SJSA1 (cell line): ENCODE results near the gene CDC20. TPM values are rescaled to one million over a fixed set of nuclear protein-coding genes. Genes with fewer than 3 reads are reported as not detected.

Experiments used
- DNase-seq, 2 experiments: peaks; one replicate each; pipeline ENCODE4 v3.0.0-alpha.2; 2015 to 2020; ENCODE audit warnings: low spot score in 2 of 2, low read depth in 1 of 2
- H3K27ac ChIP-seq: fragments of 250-450 bp; sonication (Bioruptor Pico); 2 replicates; pipeline ENCODE4 v1.5.1; 2020; ENCODE audit warnings: mild to moderate bottlenecking, moderate library complexity
- H3K27me3 ChIP-seq: fragments of 250-450 bp; sonication (Bioruptor Pico); replicated peaks from 2 replicates; pipeline ENCODE4 v1.5.1; 2020; ENCODE audit warnings: mild to moderate bottlenecking, moderate library complexity
- H3K36me3 ChIP-seq: fragments of 250-450 bp; sonication (Bioruptor Pico); 2 replicates; pipeline ENCODE4 v1.5.1; 2020; ENCODE audit warnings: mild to moderate bottlenecking
- H3K4me1 ChIP-seq: fragments of 250-450 bp; sonication (Bioruptor Pico); replicated peaks from 2 replicates; pipeline ENCODE4 v1.6.1; 2021; ENCODE audit warnings: mild to moderate bottlenecking
- H3K4me3 ChIP-seq: fragments of 250-450 bp; sonication (Bioruptor Pico); 2 replicates; pipeline ENCODE4 v1.5.1; 2020; ENCODE audit warnings: mild to moderate bottlenecking
- H3K9me3 ChIP-seq: fragments of 250-450 bp; sonication (Bioruptor Pico); replicated peaks from 2 replicates; pipeline ENCODE4 v1.5.1; 2020; ENCODE audit warnings: mild to moderate bottlenecking
- total RNA-seq: library from RNA; depleted of rRNA; stranded (reverse); fragments of >200 nt; shearing (Covaris generic); gene quantifications from 2 replicates; pipeline ENCODE4 v1.2.3, GENCODE V29; 2014

Gene CDC20
- total RNA-seq, 1 experiment from 2014 or later, result 257 TPM

DNA sequence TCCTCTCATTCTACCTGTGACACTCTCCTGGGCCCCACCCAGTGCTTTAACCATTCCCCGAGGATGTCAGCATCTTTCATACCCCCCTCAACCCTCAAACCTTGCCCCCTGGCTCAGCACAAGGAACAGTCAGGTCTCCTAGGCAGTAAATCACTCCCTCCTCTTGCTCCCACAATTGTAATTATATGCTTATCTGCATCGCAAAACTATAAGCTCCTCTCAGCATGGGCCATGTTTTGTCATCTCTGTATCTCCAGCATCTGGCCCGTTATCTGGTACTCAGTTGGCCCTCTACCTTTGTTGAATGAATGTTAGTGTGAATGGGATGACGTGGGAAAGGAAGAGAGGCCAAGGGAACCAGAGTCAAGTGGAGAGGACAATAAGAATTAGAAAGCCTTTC, 11.8 kb downstream of the CDC20 start:
- Histone ChIP-seq H3K36me3 (peaks cover 42% of the 10 kb centered on the region), H3K4me1 (peaks cover 42% of the 10 kb centered on the region), H3K27ac (no peak overlapping the region), H3K4me3 (no peak overlapping the region), H3K27me3 (no peaks in the 10 kb centered on the region), H3K9me3 (0 out of 2 replicates have a peak, but pooled peaks cover 3% of the 10 kb centered on the region)
- DNase-seq, result no peak

DNA sequence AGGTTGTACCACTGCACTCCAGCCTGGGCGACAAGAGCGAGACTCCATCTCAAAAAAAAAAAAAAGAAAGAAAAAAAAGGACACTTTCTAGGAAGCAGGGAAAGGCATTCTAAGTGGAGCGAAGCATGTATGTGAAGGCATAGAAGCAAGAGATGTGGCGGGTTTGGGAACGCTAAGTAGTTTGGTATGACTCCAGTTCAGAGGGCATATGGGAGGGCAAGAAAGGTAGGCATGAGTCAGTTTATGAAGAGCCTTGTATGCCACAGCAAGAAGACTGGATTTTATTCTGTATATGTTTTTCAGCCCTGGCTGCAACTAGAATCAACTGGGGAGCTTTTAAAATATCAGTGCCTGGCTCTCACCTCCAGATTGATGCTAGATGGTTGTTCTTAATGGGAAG, 13.4 kb downstream of the CDC20 start:
- DNase-seq, result no peak
- Histone ChIP-seq H3K9me3 (0 out of 2 replicates have a peak, but pooled peaks cover 3% of the 10 kb centered on the region), H3K4me3 (no peak overlapping the region), H3K27ac (peak overlapping the region; percentile 37; the same call in 1 of the 2 replicates), H3K4me1 (peaks cover 31% of the 10 kb centered on the region), H3K36me3 (peaks cover 26% of the 10 kb centered on the region), H3K27me3 (no peaks in the 10 kb centered on the region)

DNA sequence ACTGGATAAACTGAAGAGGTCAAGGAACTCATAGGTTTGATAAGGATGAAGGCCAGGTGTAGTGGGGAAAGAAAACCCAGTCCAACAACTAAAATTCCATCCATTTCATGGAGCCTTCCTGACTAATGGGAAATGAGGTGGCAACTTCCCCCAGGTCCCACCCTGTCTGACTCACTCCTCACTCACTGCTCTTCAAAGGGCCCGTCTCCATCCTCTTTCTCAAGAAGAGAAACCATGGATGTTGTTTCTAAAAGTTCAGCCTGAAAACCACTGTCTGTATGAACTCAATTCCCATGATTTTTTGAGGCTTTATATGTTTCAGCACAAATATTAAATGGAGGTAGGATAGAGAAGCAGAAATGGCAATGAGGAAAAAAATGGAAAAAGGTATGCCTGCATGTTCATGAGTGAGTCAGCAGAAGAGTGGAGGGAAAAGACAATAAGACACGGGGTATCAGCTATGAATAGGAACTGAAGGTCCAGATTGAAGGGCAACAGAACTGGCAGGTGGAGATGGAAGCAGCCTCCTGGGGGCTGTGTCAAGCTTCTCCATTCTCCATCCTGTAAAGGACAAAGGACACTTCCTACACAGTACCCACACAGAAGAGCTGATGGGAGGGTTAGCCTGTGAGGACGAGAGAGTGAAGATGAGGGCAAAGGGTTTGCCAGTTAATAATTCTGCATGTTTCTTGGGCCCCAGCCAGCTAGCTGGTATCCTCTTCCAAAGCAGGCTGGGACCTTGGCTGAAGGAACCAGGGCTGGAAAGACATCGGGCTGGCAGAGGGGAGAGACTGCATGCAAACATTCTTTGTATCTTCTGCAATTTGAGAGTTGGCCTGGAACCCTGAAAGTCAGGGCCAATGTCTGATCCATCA, 14.5 kb downstream of the CDC20 start:
- no peaks in the 10 kb centered on the region for H3K27me3 ChIP-seq
- peaks cover 28% of the 10 kb centered on the region for H3K4me1 ChIP-seq
- DNase-seq, result peak; percentile 67 to 68
- H3K4me3 ChIP-seq, result no peak overlapping the region
- H3K27ac ChIP-seq, result peak overlapping the region; percentile 37
- H3K9me3 ChIP-seq, result 0 out of 2 replicates have a peak, but pooled peaks cover 3% of the 10 kb centered on the region
- peaks cover 24% of the 10 kb centered on the region for H3K36me3 ChIP-seq

DNA sequence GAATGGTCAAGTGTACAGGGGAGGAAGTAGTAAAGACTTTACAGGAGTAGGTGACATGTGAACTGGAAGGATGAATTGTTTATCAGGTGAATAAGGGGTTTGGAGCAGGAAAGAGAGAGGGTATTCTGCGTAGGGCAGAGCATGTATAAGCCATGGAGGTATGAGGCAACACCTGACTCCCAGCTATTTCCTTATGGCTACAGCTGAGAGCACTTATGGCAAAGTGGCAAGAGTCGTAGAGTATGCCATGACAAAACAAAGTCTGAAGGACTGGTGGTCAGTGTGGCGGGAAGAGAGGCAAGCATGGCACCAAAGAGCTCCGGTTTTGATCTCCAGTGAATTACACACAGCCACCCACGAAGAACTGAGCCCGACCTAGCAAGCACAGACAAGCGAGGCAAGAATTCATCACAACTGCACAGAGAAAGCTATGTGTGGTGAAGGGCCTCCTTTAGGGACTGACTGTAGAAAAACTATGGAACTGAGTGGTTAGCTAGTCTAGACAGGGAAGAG, 18.0 kb downstream of the CDC20 start:
- Histone ChIP-seq H3K4me3 (no peak overlapping the region), H3K9me3 (0 out of 2 replicates have a peak, but pooled peaks cover 3% of the 10 kb centered on the region), H3K36me3 (peaks cover 22% of the 10 kb centered on the region), H3K27ac (no peak overlapping the region), H3K27me3 (no peaks in the 10 kb centered on the region), H3K4me1 (peaks cover 19% of the 10 kb centered on the region)
- DNase-seq, result no peak

DNA sequence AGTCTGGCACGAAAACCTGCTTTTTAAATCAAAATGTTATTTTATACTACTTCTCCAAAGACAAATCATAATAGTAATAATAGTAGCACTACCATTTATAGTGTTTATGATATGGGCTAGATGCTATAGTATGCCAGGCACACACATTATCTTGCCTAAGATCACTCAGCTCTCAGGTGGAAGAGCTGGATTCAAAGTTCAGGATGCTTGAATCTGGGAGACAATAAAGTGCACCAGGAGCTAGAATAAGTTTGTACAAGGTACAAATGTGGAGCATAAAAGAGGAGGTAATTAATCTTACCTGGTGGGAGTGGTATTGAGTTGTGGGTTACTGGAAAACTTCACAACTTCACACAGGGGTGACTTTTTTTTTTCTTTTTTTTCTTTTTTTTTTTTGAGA, 19.1 kb downstream of the CDC20 start:
- H3K27me3 ChIP-seq, result no peaks in the 10 kb centered on the region
- H3K9me3 ChIP-seq, result 0 out of 2 replicates have a peak, but pooled peaks cover under 1% of the 10 kb centered on the region
- H3K27ac ChIP-seq, result no peak overlapping the region
- no peak overlapping the region for H3K4me3 ChIP-seq
- H3K4me1 ChIP-seq, result peaks cover 12% of the 10 kb centered on the region
- H3K36me3 ChIP-seq, result peaks cover 26% of the 10 kb centered on the region
- DNase-seq, result no peak

DNA sequence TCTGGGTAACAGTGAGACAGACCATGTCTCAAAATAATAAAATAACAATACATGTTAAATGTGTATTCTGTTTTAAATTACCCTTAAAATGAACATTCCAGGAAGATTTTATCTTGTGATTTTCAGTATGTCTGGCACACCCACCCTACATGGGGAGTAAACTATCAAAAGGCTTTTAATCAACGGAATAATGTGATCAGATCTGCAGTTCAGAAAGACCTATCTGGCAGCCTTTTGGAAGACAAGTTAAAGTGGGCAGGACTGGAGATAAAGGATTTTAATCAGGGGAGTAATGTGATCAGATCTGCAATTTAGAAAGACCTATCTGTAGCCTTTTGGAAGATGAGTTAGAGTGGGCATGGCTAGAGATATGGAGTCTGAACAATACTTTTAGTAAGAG, 20.7 kb downstream of the CDC20 start:
- DNase-seq, result no peak
- Histone ChIP-seq H3K4me3 (no peak overlapping the region), H3K27me3 (no peaks in the 10 kb centered on the region)

DNA sequence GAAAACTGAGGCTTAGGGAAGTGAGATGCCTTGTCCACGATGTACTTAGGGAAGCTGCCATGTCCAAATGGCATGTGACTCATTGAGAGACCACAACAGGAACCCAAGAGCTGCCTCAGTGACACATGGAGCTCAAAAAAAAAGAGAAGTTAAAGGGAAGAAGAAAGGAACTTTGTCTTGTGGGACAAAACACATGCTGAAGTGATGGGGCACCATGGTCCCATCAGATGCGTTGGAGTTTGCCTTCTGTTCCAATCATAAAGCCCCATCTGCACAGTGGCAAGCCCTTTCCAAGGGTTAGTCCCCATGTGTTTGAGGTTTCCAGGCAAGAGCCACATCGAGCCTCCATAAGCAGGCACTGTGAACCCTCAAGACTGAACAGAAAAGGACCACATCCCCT, 22.8 kb downstream of the CDC20 start:
- H3K4me3 ChIP-seq, result no peak overlapping the region
- peaks cover 56% of the 10 kb centered on the region for H3K36me3 ChIP-seq
- no peak for DNase-seq
- no peaks in the 10 kb centered on the region for H3K27me3 ChIP-seq
- no peaks in the 10 kb centered on the region for H3K4me1 ChIP-seq
- no peaks in the 10 kb centered on the region for H3K9me3 ChIP-seq
- no peak overlapping the region for H3K27ac ChIP-seq

More for the DNA sequence above, 20.7 kb downstream of the CDC20 start:
- H3K9me3 ChIP-seq, result no peaks in the 10 kb centered on the region
- H3K36me3 ChIP-seq, result peaks cover 40% of the 10 kb centered on the region
- H3K4me1 ChIP-seq, result no peaks in the 10 kb centered on the region
- H3K27ac ChIP-seq, result no peak overlapping the region

DNA sequence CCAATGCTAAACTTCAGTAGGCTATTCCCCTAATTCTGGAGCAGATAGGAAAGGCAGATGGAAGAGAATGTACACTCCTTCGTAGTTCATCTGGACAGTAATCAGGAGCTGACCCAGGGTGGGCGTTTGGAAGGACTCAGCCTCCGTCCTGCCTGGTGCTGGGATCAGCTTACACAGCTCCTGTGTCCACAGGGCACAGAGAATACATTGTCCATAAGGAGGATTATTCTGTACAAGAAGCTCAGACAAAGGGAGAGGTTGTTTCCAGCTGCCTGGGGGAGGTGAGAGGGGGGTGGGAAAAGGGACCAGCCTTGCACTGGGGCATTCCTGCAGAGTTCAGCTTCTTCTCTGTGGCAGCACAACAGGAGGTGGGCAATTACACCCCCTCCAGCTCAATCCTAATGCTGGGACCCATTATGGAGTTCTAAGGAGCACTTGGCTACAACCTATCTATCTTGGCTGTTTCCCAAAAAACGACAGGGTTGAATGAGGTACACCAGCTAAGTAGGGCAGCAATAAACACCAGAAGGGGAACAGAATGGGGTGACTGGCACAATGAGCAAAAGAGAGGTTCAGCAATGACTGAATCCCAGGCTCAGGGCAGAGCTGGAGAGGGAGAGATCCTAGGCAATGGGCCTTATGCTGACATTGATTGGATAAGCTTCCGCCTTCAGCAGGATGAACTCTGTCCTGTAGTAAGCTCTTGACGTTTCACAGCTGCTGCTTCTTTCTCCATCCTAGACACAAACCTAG, 23.4 kb downstream of the CDC20 start:
- no peak for DNase-seq
- H3K9me3 ChIP-seq, result no peaks in the 10 kb centered on the region
- H3K4me3 ChIP-seq, result no peak overlapping the region
- no peaks in the 10 kb centered on the region for H3K27me3 ChIP-seq
- no peak overlapping the region for H3K27ac ChIP-seq
- H3K36me3 ChIP-seq, result peaks cover 62% of the 10 kb centered on the region
- H3K4me1 ChIP-seq, result no peaks in the 10 kb centered on the region

DNA sequence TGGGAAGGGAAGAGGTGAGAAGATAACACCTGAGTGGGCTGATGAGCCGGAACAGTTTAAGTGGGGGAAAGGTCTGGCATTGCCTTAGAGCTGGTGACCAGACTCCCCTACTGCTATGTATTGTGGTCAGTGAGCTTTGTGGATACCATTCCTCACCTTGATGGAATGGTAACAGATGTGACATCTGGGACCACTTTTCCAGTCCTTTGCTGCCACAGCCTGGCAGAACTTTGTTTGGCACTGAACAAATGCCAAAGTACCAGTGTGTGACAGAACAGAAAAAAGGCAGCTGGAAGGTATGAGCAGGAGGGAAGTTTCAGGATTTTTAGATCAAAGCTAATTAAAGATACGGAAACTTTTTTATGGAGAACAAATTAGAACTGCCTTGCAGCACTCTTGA, 24.7 kb downstream of the CDC20 start:
- Histone ChIP-seq H3K36me3 (peaks cover 75% of the 10 kb centered on the region), H3K4me3 (no peak overlapping the region), H3K27me3 (no peaks in the 10 kb centered on the region), H3K9me3 (no peaks in the 10 kb centered on the region), H3K27ac (no peak overlapping the region), H3K4me1 (peaks cover 9% of the 10 kb centered on the region)
- no peak for DNase-seq

DNA sequence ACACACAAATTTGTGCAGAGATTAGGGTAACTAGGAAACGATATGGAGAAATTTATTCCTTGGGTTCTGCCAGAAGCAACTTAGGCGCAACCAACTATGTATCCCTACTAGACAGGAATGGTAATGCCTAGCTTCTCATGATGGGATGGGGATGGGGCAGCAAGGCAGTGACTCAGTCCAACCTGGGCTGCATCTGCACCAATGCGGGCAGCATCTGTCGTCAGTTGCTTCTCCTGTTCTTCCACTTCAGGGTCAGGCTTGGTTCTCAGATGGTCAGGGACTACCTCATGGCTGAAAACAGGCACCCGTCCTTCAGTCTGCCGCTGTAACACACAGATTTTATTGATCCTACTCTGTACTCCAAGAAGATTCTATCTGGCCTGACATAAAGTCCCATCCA, 27.9 kb downstream of the CDC20 start:
- H3K9me3 ChIP-seq, result no peaks in the 10 kb centered on the region
- H3K36me3 ChIP-seq, result peaks cover 76% of the 10 kb centered on the region
- no peak overlapping the region for H3K27ac ChIP-seq
- no peaks in the 10 kb centered on the region for H3K27me3 ChIP-seq
- peaks cover 20% of the 10 kb centered on the region for H3K4me1 ChIP-seq
- no peak overlapping the region for H3K4me3 ChIP-seq
- DNase-seq, result no peak

DNA sequence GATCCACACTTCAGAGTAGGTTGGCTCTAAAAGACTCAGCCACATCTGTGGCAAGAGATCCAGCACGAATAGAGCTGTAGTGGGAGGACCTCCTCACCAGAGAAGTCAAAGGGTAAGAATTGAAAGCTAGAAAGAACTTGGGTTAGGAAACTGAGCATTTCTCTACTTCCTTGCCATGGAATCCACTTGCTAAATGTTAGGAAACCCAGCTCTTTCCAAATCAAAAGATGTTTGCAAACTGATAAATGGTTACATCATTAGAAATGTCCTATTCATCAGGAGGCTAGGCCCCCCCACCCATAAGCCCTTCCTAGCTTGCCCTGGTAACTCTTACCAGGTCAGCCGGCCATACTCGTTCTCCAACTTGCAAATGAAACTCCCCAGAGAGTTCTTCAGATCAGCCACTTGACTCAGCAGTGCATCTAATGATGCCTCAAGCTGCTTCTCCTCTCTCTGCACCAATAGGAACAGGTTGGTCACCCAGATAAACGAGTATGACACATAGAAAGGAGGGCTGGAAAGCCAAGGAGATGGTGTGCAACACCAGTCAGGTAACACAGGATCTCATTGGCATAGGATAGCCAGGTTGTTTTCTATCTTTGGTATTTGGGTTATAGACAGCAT, 29.3 kb downstream of the CDC20 start:
- DNase-seq, result no peak
- Histone ChIP-seq H3K36me3 (peaks cover 64% of the 10 kb centered on the region), H3K4me3 (no peak overlapping the region), H3K4me1 (peaks cover 20% of the 10 kb centered on the region), H3K9me3 (no peaks in the 10 kb centered on the region), H3K27ac (no peak overlapping the region), H3K27me3 (no peaks in the 10 kb centered on the region)

DNA sequence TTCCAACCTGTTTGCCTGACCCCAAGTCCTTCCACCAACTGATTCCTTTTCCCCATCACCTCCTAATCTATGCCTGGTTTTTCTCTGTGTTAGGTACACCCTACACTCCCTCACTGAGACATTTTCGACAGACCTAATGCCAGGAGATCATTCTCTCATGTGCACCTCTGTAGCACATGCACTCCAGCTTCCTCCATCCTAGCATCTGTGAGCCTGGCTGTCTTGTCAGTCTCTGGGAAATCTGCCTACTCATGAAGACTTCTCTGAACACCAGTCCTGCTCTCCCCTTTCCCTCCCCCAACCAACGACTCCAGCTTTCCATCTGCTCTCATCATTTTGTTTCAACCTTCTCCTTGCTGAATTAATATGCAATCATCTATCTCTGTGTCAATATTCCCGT, 29.8 kb downstream of the CDC20 start:
- H3K27me3 ChIP-seq, result no peaks in the 10 kb centered on the region
- DNase-seq, result no peak
- H3K36me3 ChIP-seq, result peaks cover 62% of the 10 kb centered on the region
- H3K27ac ChIP-seq, result no peak overlapping the region
- peaks cover 20% of the 10 kb centered on the region for H3K4me1 ChIP-seq
- no peaks in the 10 kb centered on the region for H3K9me3 ChIP-seq
- peak overlapping the region; percentile 79 for H3K4me3 ChIP-seq
